Posterior cingulate gyrus (tissue), 11 donors: ENCODE data around the gene CFAP61.
"Not testable (repeated sequence)": the region's sequence is repeated elsewhere in the genome, so short reads cannot be mapped to it uniquely, and the experiment has no call there.

ENCODE experiments used
- DNase-seq, 10 donors: peaks; one replicate each; pipeline versions ENCODE4 v3.0.0 to v3.0.0-alpha.2; 2020 to 2021; ENCODE audit warnings: mixed read lengths in 3 of 10
- intact Hi-C: fragments of 100-400 bp; cut with DNase I; formaldehyde crosslinking; loops from one replicate; pipeline ENCODE4 v1.15.1; 2023

The CFAP61 gene

DNA sequence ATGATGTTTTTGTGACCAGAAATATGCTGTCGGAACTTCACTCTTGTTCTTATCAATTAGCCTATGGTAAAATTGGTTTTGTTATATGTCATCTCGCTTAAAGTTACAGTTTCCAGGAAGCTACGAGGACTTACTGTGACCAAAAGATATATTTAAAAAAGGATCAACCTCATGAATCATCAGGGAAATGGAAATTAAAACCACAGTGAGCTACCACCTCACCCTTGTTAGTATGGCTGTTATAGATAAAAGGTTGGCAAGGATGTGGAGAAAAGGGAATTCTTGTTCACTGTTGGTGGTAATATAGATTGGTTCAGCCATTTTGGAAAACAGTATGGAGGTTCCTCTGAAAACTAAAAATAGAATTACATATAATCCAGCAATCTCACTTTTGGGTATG, 301.2 kb downstream of the CFAP61 start:
- no peak for DNase-seq
- intact Hi-C loops: no loop called here

DNA sequence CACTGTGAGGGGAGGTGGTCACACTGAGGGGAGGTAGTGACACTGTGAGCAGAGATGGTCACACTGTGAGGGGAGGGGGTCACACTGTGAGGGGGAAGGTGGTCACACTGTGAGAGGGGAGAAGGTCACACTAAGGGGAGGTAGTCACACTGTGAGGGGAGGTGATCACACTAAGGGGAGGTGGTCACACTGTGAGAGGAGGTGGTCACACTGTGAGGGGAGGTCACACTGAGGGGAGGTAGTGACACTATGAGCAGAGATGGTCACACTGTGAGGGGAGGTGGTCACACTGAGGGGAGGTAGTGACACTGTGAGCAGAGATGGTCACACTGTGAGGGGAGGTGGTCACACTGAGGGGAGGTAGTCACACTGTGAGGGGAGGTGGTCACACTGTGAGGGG, 303.2 kb downstream of the CFAP61 start:
- DNase-seq, intact Hi-C loops: not testable (repeated sequence)

DNA sequence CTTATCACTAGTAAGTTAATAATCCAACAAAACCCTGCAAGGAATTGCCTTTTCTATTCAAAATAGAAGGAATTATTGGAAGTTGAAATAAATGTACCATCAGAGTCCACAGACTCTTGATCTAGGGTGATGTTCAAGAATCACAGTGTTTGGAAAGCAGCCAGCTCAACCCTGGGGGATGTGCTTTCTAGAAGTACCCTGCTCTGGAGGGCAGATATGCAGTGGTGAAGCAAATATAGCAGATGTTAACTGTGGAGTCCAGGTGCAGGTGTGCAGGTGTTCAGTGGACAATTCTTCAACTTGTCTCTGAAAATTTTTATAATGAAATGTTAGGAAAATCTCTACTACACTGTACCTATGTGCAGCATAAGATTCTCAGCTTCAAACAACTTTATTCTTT, 306.5 kb downstream of the CFAP61 start:
- DNase-seq: no peak
- intact Hi-C loops: no loop called here

DNA sequence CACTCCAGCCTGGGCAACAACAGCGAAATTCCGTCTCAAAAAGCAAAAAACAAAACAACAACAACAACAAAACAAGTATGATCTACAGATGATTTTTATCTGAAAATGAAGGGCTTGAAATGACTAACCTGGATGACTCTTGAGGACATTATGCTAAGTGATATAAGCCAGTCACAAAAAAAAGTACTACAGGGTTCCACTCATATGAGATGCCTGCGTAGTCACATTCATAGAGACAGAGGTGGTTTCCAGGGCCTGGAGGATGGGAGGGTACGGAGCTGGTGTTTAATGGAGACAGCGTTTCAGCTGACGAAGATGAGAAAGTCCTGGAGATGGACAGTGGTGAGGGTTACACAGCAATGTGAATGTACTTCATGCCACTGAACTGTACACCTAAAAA, 307.3 kb downstream of the CFAP61 start:
- DNase-seq: no peak
- intact Hi-C loops: loop anchor here (2.0 to 5.0 kb wide), 2 partner anchors 93 to 209 kb away; no protein-coding TSS in a partner anchor

DNA sequence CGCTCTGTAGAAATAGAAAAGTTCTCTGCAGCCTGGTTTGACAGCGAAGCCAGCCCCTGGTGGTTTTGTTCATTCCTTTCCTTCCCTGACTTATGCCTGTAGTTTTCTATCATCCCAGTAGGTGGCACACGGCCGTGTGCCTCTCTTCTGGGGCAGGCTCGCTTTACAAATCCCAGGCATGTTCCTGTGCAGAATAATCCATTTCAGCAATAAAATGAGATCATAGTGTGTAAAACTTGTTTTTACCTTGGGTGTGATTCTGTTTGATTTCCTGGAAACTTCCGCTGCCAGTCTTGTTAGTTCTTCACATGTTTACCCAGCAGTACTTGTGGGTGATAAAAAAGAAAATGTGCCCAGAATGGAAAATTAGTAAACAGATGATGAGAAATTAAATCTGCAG, 308.1 kb downstream of the CFAP61 start:
- intact Hi-C loops: loop anchor here (2.0 to 5.0 kb wide), 2 partner anchors 92 to 208 kb away; no protein-coding TSS in a partner anchor
- DNase-seq: peak in 6 of 10 donors; percentile 32 to 86 (median 52)

DNA sequence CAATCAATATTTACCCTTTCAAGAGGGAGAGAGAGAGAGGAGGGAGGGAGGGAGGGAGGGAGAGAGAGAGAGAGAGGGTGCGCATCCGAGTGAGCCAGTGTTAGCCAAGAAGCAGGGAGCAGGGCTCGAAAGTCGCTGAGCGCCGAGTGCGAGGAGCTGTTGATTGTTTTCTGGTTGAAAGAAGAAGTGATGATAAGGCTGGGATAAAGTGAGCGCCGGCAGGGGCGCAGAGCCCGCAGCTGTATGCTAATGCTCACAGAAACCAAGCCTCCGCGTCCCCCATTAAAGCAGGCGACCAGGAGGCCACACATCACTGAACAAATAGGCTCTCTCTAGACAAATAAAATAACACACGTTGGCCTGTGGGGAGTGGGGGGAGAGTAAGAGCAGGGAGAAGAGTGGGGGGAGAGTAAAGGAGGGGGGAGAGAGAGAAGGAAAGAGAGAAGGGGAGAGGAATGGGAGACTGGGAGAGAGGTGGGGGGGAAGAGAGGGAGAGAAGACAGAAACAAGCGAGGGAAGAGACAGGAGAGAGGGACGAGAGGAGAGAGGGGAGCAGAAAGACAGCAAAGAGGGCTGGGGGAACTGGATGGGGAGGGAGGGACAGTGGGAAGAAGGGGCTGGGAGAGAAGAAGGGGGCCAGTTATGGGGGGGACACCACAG, 310.6 kb downstream of the CFAP61 start:
- intact Hi-C loops: loop anchor here (5.0 kb wide), 1 partner anchor 89 kb away; no protein-coding TSS in a partner anchor
- peak in 6 of 10 donors; percentile 11 to 90 (median 36) for DNase-seq

DNA sequence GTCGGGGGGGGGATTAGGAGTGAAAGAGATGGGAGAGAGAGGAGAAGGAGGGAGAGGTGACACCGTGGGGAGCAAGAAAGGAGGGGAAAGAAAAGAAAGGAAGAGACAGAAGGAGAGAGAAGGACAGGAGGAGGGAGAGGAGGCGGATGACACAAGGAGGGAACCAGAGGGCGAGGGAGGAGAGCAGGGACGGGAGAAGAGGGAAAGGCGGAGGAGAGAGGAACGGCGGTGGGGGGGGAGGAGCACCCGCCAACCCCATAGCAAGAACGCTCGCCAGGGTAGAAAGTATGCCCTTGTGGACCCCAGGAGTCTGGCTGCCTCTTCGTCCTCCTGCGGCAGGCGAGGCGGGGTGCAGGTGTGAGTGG, 311.1 kb downstream of the CFAP61 start:
- intact Hi-C loops: loop anchor here (5.0 kb wide), 1 partner anchor 89 kb away; no protein-coding TSS in a partner anchor
- DNase-seq: peak in 1 of 10 donors; percentile 79

DNA sequence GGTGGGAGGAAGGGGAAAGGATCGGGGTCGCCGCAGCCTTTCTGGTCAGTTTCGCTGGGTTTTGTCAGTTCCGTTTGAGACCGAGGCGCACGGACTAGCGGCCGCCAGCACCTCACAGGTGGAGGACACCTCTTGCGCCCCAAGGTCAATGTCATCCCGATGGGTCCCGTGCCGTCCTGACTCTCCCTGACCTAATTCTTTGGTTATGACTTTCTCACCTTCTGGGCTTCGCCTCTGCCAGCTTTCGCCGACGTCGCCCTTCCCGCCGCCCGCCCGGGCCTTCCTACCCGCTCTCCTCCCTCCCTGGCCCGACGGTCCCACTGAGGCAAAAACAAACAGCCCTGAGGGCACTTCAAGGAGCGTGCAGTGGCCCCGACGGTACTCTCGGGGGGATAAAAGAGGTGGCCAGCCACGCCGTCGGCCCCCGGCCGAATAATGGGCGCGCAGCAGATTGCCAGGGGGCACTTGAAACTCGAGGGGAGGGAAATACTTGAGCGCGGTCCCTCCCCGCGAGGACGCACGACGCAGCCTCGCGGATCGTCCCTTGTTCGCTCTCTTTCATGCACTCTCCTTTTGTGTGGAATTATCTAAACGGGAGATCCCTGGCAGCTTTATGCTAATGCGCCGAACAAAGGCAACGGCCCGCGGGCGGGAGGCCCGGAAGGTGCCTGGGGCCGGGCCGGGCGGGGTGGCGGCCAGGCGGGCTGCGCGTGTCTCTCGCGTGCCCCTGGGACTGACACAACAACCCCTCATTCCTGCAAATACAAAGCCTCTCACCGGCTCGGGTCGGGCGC, 311.7 kb downstream of the CFAP61 start:
- intact Hi-C loops: loop anchor here (5.0 kb wide), 1 partner anchor 88 kb away; no protein-coding TSS in a partner anchor
- DNase-seq: no peak

DNA sequence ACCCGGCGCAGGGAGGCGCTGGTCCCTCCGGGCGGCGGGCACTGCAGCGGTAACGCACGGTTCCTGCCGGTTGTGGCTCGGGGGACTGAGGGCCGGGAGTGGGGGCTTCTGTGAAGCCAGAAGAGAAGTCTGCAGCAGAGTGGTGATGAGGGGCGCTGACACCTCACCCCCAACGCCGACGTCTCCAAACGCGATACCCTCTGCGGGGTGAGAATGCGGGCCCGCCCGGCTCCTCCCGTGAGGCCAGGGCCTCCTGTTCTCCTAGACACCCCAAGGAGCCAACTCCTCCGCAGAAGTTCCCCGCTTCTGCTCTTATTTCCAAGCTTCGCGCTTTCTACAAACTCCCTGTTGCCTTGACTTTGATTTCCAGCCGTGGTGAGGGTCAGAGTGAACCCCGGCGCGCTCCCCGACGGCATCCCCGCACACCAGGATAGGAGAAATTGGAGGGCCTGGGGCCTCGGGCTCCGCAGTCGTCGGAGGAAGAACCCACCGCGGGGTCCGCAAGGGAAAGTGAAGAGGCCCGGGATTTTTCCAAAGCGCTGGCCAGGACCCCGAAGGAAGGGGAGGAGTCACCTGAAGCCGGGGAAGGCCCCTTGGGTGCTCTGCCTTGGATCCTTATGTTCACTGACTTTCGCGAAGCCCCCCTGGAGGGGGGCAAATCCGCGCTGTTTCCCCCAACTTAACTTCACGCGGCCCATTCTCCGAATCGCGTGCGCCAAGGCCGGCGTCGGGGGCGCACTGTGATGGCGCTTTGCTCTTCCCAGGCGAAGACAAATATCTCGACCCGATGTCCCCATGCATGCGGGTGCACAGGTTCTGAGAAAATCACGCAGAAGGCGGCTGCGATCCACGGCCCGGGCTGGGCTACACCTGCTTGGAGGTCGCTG, 312.5 kb downstream of the CFAP61 start:
- DNase-seq: peak in 1 of 10 donors; percentile 78
- intact Hi-C loops: loop anchor here (5.0 kb wide), 2 partner anchors 42 to 87 kb away; no protein-coding TSS in a partner anchor

DNA sequence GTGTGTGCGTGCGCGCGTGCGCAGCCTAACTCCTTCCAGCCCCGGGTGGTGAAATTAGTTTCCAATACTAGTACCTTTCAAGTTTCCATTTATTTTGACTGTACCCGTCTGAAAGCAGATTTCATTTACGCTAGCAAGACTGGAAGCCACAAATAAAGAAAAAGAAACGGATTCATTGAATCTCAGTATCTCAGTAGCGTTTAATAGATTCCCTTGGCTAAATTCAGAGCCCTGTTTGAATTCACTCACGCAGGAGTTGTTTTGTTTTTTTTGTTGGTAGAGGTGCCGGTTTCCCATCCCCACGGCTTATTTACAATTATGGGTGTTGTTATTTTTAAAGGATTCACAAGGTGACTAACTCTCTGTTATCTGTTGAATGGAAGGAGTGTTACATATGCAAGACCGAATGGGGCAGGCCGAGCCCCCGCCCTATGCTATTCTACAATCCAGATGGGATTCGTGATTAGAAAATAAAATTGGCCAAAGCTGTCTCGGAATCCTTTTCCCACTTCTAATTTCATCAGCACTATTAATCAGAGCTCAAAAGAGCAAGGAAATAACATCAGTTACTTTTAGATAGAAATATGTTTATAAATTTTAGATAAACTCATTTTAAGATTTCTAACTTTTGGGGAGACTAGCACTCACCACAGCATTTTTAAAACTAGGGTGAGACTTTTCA, 313.3 kb downstream of the CFAP61 start:
- DNase-seq: no peak
- intact Hi-C loops: loop anchor here (5.0 kb wide), 1 partner anchor 42 kb away; no protein-coding TSS in a partner anchor

DNA sequence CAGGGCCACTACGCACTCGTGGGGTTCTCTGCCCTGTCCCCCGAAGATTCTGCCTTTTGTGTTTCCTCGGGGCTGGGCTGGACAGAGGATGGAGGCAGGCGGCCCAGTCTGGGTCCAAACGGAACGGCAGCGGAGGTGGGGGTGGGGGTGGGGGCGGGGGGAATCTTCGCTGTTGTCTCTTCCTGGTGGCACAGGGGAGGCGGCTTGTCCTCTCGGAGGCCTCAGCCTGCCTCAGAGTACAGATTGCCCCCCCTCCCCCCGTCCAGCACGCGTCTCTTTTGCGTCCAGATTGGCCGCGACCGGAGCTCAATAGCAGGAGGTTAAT, 314.2 kb downstream of the CFAP61 start:
- intact Hi-C loops: loop anchor here (5.0 kb wide), 1 partner anchor 41 kb away; no protein-coding TSS in a partner anchor
- DNase-seq: peak in 1 of 10 donors; percentile 6

DNA sequence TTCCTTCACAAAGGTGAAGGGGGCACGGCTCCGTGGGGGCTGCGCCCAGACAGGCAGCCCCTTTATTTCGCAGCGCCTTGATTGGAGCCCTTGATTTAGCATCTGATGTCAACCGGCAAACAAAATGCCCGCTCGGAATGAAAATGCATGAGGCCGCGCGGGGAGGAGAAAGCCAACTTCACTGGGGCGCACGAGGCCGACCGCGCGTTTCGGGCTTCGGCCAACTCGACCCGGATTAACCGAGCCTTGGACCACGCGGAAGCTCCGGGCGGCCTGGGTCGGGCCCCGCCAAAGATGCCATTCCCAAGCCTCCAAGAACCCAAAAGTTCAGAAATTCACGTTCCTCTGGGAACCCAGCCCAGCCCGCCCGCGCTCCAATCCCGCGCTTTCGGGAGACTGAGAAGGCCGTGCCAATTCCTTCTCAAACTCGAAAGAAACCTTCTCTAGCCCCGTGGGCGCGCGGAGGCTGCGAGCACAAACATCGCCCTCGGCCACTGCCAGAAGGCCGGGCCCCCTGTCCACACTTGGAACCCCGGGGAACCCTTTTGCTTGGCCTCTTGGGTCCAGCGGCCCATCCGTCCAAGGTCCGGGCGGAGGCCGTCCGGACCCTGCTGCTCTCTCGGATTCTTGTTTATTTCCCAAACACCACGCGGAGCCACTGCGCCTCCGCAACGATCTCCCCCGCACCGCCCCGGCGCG, 314.7 kb downstream of the CFAP61 start:
- intact Hi-C loops: loop anchor here (5.0 kb wide), 1 partner anchor 40 kb away; no protein-coding TSS in a partner anchor
- DNase-seq: peak in 7 of 10 donors; percentile 33 to 88 (median 55)

DNA sequence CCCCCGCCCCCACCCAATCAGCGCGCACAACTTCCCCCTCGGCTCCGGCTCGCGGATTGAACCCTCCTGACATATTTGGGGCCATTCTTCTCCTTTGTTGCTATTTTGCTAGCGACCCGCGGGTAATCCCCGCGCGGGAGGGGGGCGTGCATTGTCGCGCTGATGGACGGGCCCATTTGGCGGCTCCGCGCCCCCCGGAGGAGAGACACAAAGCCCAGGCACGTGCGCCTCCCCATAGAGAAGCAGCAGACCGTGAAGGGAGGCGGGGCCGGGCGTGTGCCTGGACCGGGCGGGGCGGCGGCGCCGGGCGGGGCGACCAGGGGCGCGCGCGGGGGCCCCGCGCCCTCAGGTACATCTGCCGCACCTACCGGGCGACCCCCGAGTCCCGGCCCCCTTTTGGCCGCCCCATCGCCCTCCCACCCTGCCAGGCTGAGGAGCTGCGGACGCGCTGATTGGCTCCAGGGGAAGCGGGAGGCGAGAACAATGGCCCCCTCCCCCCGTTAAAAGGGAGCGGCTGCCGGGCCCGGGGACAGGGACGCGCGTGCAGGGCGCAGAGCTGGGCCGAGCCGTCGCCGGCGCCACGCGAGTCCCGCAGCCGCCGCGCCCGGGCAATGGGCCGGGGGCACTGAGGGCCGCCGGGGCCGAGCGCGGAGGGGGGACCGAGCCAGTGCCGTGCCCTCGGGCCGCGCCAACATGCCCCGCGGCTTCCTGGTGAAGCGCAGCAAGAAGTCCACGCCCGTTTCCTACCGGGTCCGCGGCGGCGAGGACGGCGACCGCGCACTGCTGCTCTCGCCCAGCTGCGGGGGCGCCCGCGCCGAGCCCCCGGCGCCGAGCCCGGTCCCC, 315.5 kb downstream of the CFAP61 start, which contains the start of gene INSM1:
INSM1 (plus strand) TSS at position 530 of the 843 bp plus-strand sequence; CDS start at position 694, 164 bp downstream.
- peak; percentile 54 to 96 (median 68) for DNase-seq
- intact Hi-C loops: loop anchor here (5.0 kb wide), 1 partner anchor 40 kb away; no protein-coding TSS in a partner anchor

DNA sequence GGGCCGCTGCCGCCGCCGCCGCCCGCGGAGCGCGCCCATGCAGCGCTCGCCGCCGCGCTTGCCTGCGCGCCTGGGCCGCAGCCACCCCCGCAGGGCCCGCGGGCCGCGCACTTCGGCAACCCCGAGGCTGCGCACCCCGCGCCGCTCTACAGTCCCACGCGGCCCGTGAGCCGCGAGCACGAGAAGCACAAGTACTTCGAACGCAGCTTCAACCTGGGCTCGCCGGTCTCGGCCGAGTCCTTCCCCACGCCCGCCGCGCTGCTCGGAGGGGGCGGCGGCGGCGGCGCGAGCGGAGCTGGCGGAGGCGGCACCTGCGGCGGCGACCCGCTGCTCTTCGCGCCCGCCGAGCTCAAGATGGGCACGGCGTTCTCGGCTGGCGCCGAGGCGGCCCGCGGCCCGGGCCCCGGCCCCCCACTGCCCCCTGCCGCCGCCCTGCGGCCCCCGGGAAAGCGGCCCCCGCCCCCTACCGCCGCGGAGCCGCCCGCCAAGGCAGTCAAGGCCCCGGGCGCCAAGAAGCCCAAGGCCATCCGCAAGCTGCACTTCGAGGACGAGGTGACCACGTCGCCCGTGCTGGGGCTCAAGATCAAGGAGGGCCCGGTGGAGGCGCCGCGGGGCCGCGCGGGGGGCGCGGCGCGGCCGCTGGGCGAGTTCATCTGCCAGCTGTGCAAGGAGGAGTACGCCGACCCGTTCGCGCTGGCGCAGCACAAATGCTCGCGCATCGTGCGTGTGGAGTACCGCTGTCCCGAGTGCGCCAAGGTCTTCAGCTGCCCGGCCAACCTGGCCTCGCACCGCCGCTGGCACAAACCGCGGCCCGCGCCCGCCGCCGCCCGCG, 316.3 kb downstream of the CFAP61 start:
- DNase-seq: peak in 3 of 10 donors; percentile 18 to 85 (median 40)
- intact Hi-C loops: loop anchor here (5.0 kb wide), 1 partner anchor 39 kb away; no protein-coding TSS in a partner anchor

DNA sequence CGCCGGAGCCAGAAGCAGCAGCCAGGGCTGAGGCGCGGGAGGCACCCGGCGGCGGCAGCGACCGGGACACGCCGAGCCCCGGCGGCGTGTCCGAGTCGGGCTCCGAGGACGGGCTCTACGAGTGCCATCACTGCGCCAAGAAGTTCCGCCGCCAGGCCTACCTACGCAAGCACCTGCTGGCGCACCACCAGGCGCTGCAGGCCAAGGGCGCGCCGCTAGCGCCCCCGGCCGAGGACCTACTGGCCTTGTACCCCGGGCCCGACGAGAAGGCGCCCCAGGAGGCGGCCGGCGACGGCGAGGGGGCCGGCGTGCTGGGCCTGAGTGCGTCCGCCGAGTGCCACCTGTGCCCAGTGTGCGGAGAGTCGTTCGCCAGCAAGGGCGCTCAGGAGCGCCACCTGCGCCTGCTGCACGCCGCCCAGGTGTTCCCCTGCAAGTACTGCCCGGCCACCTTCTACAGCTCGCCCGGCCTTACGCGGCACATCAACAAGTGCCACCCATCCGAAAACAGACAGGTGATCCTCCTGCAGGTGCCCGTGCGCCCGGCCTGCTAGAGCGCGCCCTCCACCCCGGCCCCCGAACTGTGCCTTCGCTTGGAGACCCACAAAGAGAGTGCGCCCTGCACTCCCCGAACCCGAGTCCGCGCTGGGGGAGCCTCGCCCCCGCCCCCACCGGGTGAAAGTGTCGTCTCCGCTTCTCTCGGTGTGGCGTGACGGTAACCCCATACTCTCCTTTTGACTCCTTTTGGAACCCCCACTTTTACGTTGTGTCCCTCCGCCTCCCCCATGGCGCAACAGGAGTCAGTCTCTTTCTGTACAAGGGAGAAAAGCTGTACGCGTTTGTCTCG, 317.1 kb downstream of the CFAP61 start:
- DNase-seq: peak in 6 of 10 donors; percentile 15 to 87 (median 26)

DNA sequence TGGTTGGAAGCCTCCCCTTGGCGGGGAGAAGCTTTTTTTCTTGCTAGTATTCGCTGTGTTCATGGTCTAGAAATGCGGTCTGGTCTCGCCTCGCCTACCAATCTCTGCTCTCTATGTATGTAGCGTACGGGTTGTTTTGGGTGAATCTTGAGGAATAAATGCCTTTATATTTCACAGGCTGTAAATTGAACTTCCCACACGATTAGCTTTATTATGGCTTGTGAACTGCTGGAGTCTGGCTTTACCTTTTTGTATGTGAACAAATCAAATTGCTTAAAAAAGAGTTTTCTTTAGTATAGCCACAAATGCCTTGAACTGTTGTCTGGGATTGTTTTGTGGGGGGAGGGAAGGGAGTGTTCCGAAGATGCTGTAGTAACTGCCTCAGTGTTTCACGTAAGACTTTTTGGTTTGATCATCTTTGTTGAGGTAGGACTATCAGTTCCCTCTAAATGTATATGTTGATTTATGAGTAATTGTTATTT, 317.8 kb downstream of the CFAP61 start:
- intact Hi-C loops: no loop called here
- DNase-seq: no peak

More for the DNA sequence above, 317.1 kb downstream of the CFAP61 start:
- intact Hi-C loops: loop anchor here (5.0 kb wide), 1 partner anchor 38 kb away; no protein-coding TSS in a partner anchor
